ENCODE measurements around the gene ADAM11.

- TF ChIP-seq CTCF (IDR thresholded peaks at IDR 0.05): no peak
- no peak for TF ChIP-seq POLR2AphosphoS5 (IDR thresholded peaks at IDR 0.05)
- no peak for TF ChIP-seq EP300 (IDR thresholded peaks at IDR 0.05)
- no peak for TF ChIP-seq POLR2A (IDR thresholded peaks at IDR 0.05)
These were observed 69.1 kb downstream of the ADAM11 start for GRCh38 chr17:44827863-44828262.

Measured in gastroesophageal sphincter (tissue), 3 donors.